CD14-positive monocyte (primary cell): ENCODE results near the gene PPA1. TPM values are rescaled to one million over a fixed set of nuclear protein-coding genes. Genes with fewer than 3 reads are reported as not detected.
"Not testable (repeated sequence)": the region's sequence is repeated elsewhere in the genome, so short reads cannot be mapped to it uniquely, and the experiment has no call there.

Experiments used
- DNase-seq, 3 donors: peaks; one replicate each; pipeline ENCODE4 v3.0.0-alpha.2; 2011 to 2022
- H2AFZ ChIP-seq: 2 replicates; pipeline ENCODE4 v1.6.0; 2012; ENCODE audit warnings: mild to moderate bottlenecking, low read depth, low read length, inconsistent platforms; ENCODE audit not compliant: insufficient read depth, poor library complexity, severe bottlenecking
- H3K27ac ChIP-seq, 2 donors: 1 replicate in 1 of 2; 2 replicates in 1 of 2; pipeline ENCODE4 v1.5.1; 2012 to 2013; ENCODE audit warnings: low read length in 2 of 2, control low read depth in 1 of 2, inconsistent platforms in 1 of 2, low read depth in 1 of 2, mild to moderate bottlenecking in 1 of 2
- H3K27me3 ChIP-seq, 2 donors: one replicate each; pipeline versions ENCODE4 v1.6.0 to v1.6.1; 2011 to 2013; ENCODE audit warnings: low read length in 2 of 2; ENCODE audit not compliant: control insufficient read depth in 2 of 2, insufficient read depth in 2 of 2
- H3K36me3 ChIP-seq, 2 donors: replicated peaks in 1 of 2; 1 replicate in 1 of 2; 2 replicates in 1 of 2; pipeline versions ENCODE4 v1.5.1 to v1.6.1; 2012 to 2013; ENCODE audit warnings: low read length in 2 of 2, control low read depth in 1 of 2, inconsistent platforms in 1 of 2, mild to moderate bottlenecking in 1 of 2; ENCODE audit not compliant: insufficient read depth in 2 of 2, control insufficient read depth in 1 of 2
- H3K4me1 ChIP-seq, 2 donors: 1 replicate in 1 of 2; 2 replicates in 1 of 2; pipeline versions ENCODE4 v1.5.1 to v1.6.1; 2012 to 2013; ENCODE audit warnings: low read length in 2 of 2, control low read depth in 1 of 2, inconsistent platforms in 1 of 2, mild to moderate bottlenecking in 1 of 2, moderate library complexity in 1 of 2; ENCODE audit not compliant: insufficient read depth in 2 of 2, control insufficient read depth in 1 of 2
- H3K4me2 ChIP-seq: replicated peaks from 2 replicates; pipeline ENCODE3; 2012; ENCODE audit warnings: low read length, moderate library complexity, mild to moderate bottlenecking; ENCODE audit not compliant: poor library complexity, severe bottlenecking; ENCODE audit errors: extremely low read depth
- H3K4me3 ChIP-seq, 3 experiments: fragments of 200-600 bp in 1 of 3; sonication (generic) in 1 of 3; replicated peaks in 1 of 3; 1 replicate in 2 of 3; 2 replicates in 1 of 3; pipeline ENCODE4 v1.5.1; 2011 to 2013; ENCODE audit warnings: low read length in 3 of 3, mild to moderate bottlenecking in 3 of 3, control low read depth in 2 of 3, low read depth in 2 of 3, inconsistent platforms in 1 of 3, moderate library complexity in 1 of 3
- H3K79me2 ChIP-seq: 2 replicates; pipeline ENCODE4 v1.6.0; 2012; ENCODE audit warnings: mild to moderate bottlenecking, control low read depth, inconsistent platforms, low read length, moderate library complexity; ENCODE audit not compliant: insufficient read depth
- H3K9ac ChIP-seq: 2 replicates; pipeline ENCODE4 v1.6.0; 2017; ENCODE audit warnings: low read length, mild to moderate bottlenecking; ENCODE audit not compliant: insufficient read depth, poor library complexity, severe bottlenecking
- H3K9me3 ChIP-seq, 2 donors: replicated peaks in 1 of 2; 1 replicate in 1 of 2; 2 replicates in 1 of 2; pipeline versions ENCODE4 v1.5.1 to v1.6.1; 2012 to 2013; ENCODE audit warnings: low read length in 2 of 2, control low read depth in 1 of 2; ENCODE audit not compliant: control insufficient read depth in 1 of 2, insufficient read depth in 1 of 2
- H4K20me1 ChIP-seq: 2 replicates; pipeline ENCODE4 v1.6.0; 2012; ENCODE audit warnings: mild to moderate bottlenecking, low read length, control low read depth, moderate library complexity; ENCODE audit not compliant: insufficient read depth
- H3K27ac Mint-ChIP-seq, 7 donors: one replicate each; pipeline ENCODE4 v1.8.0; 2020; ENCODE audit warnings: mild to moderate bottlenecking in 7 of 7, mixed read lengths in 7 of 7, moderate library complexity in 6 of 7, inconsistent platforms in 2 of 7
- H3K27me3 Mint-ChIP-seq, 3 donors: one replicate each; pipeline ENCODE4 v1.8.0; 2021 to 2022; ENCODE audit warnings: low read depth in 3 of 3, mild to moderate bottlenecking in 3 of 3, mixed read lengths in 3 of 3, moderate library complexity in 3 of 3, inconsistent platforms in 1 of 3
- H3K36me3 Mint-ChIP-seq, 2 donors: one replicate each; pipeline ENCODE4 v1.8.0; 2020; ENCODE audit warnings: mixed read lengths in 2 of 2, inconsistent platforms in 1 of 2, mild to moderate bottlenecking in 1 of 2
- H3K4me1 Mint-ChIP-seq: one replicate; pipeline ENCODE4 v1.8.0; 2020; ENCODE audit warnings: mild to moderate bottlenecking, mixed read lengths
- H3K4me3 Mint-ChIP-seq, 2 donors: one replicate each; pipeline ENCODE4 v1.8.0; 2020; ENCODE audit warnings: mild to moderate bottlenecking in 2 of 2, mixed read lengths in 2 of 2, moderate library complexity in 1 of 2
- H3K9me3 Mint-ChIP-seq, 7 donors: one replicate each; pipeline ENCODE4 v1.8.0; 2020 to 2022; ENCODE audit warnings: mixed read lengths in 7 of 7, mild to moderate bottlenecking in 6 of 7, moderate library complexity in 6 of 7, inconsistent platforms in 2 of 7
- CTCF ChIP-seq: fragments of 200-600 bp; IDR thresholded peaks from one replicate; pipeline ENCODE4 v1.8.0; 2022; ENCODE audit warnings: antibody characterized with exemption, mild to moderate bottlenecking
- WGBS: methylation state at CpG from one replicate; pipeline ENCODE4 v1.1.5; 2013; ENCODE audit warnings: missing lambda C conversion rate; ENCODE audit not compliant: insufficient coverage; 5-methylcytosine and 5-hydroxymethylcytosine counted together
- intact Hi-C, 2 donors: fragments of 100-400 bp; cut with micrococcal nuclease; formaldehyde crosslinking; loops; one replicate each; pipeline versions ENCODE4 v1.15.0 to v1.15.1; 2023
- polyA plus RNA-seq, 3 donors: library from polyadenylated mRNA; depleted of rRNA in 1 of 3; unstranded in 2 of 3; stranded (reverse) in 1 of 3; fragments of 300-500 nt in 2 of 3; fragments of >200 nt in 1 of 3; fragmentation: Illumina TruSeq in 2 of 3; gene quantifications; 1 replicate in 2 of 3; 2 replicates in 1 of 3; pipeline ENCODE4 v1.2.3, GENCODE V29; 2012 to 2021

PPA1 gene
- polyA plus RNA-seq, 3 donors, result 30.9 to 125 (median 112) TPM

DNA sequence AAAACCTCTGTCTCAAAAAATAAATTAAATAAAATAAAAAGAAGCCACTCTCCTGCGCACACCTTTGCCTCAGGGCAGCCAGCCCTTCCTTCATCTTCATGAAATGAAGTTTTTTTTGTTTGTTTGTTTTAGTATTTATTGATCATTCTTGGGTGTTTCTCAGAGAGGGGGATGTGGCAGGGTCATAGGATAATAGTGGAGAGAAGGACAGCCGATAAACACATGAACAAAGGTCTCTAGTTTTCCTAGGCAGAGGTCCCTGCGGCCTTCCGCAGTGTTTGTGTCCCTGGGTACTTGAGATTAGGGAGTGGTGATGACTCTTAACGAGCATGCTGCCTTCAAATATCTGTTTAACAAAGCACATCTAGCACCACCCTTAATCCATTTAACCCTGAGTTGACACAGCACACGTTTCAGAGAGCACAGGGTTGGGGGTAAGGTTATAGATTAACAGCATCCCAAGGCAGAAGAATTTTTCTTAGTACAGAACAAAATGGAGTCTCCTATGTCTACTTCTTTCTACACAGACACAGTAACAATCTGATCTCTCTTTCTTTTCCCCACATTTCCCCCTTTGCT, 4.8 kb upstream of the PPA1 start:
- H3K4me3 Mint-ChIP-seq, H2AFZ ChIP-seq, H3K4me3 ChIP-seq, DNase-seq, H3K4me1 Mint-ChIP-seq, H3K27ac ChIP-seq, intact Hi-C loops, H3K9ac ChIP-seq, H4K20me1 ChIP-seq, H3K36me3 ChIP-seq, H3K27me3 ChIP-seq, H3K36me3 Mint-ChIP-seq, H3K79me2 ChIP-seq, H3K27me3 Mint-ChIP-seq, H3K27ac Mint-ChIP-seq, H3K4me2 ChIP-seq, H3K4me1 ChIP-seq: not testable (repeated sequence)
- WGBS, result no CpG with 5 or more reads among the region's 6 CpGs
- H3K9me3 ChIP-seq, result peaks cover 0 to 19% of the 10 kb centered on the region in 2 donors
- peaks cover 10 to 25% (median 17%) of the 10 kb centered on the region in 7 donors for H3K9me3 Mint-ChIP-seq

DNA sequence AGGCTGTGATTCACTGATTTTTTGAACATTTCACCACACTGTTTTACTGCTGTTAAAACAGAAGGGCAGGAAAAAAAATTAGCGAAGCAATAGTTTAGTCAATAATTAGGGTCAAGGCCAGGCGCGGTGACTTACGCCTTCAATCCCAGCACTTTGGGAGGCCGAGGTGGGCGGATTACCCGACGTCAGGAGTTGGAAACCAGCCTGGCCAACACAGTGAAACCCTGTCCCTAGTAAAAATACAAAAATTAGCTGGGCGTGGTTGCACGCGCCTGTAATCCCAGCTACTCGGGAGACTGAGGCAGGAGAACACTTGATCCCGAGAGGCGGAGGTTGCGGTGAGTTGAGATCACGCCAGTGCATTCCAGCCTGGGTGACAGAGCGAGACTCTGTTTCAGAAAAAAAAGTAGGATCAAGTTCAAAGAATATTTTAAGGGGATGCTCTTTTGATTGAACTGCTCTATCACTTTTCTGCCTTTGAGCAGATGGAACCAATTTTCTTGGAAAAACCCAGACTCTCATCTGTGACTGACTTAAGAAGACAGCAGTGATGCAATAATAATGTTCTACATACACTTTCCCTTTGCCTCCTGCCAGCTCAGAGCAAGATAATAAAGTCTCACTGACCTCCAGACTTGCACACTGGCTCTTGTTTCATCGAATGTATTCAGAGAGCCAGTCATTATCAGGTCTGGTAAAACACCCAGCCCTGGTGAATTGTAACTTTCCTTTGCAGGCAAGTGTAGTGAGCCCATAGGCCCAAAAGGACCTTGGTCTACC, 1.6 kb upstream of the PPA1 start:
- Histone ChIP-seq H3K79me2 (peaks cover 26% of the 10 kb centered on the region), H3K4me1 (peaks cover 17 to 23% of the 10 kb centered on the region in 2 donors), H4K20me1 (no peaks in the 10 kb centered on the region), H3K27ac (no peak overlapping the region), H3K4me2 (no peak overlapping the region), H2AFZ (no peak overlapping the region), H3K27me3 (no peaks in the 10 kb centered on the region), H3K4me3 (no peak overlapping the region), H3K36me3 (peaks cover 0 to 2% of the 10 kb centered on the region in 2 donors), H3K9ac (no peak overlapping the region), H3K9me3 (peaks cover 0 to 13% of the 10 kb centered on the region in 2 donors)
- 94% methylated on average over 18 of the region's 18 CpGs for WGBS
- intact Hi-C loops, result no loop called here
- Mint-ChIP-seq H3K4me3 (no peak overlapping the region), H3K9me3 (peaks cover 10 to 13% (median 11%) of the 10 kb centered on the region in 7 donors), H3K36me3 (peaks cover 0 to 5% of the 10 kb centered on the region in 2 donors), H3K27me3 (peaks cover 0 to 3% (median 2%) of the 10 kb centered on the region in 3 donors), H3K4me1 (peaks cover 12% of the 10 kb centered on the region), H3K27ac (no peak overlapping the region)
- DNase-seq, result no peak
- no peak for TF ChIP-seq CTCF
